HG03039 (cell line): ENCODE results near the gene RNF38.
"Not testable (repeated sequence)": the region's sequence is repeated elsewhere in the genome, so short reads cannot be mapped to it uniquely, and the experiment has no call there.

Experiments
- ATAC-seq: cut with Tn5 transposase; IDR thresholded peaks from one replicate; pipeline ENCODE4 v1.9.1; 2021; ENCODE audit warnings: mild to moderate bottlenecking, moderate library complexity; ENCODE audit not compliant: unreplicated experiment

RNF38 gene

GRCh38 chr9:36297798-36298197 lies 102.3 kb downstream of the RNF38 start:
- ATAC-seq, result no peak

GRCh38 chr9:36294996-36295395 lies 105.1 kb downstream of the RNF38 start:
- ATAC-seq, result not testable (repeated sequence)

GRCh38 chr9:36293918-36294317 lies 106.2 kb downstream of the RNF38 start:
- ATAC-seq, result no peak

GRCh38 chr9:36293171-36293570 lies 106.9 kb downstream of the RNF38 start:
- no peak for ATAC-seq

- ATAC-seq, result no peak
Observed at GRCh38 chr9:36292641-36293040, 107.4 kb downstream of the RNF38 start.

GRCh38 chr9:36290996-36291395 lies 109.1 kb downstream of the RNF38 start:
- no peak for ATAC-seq

GRCh38 chr9:36289836-36290435 lies 110.1 kb downstream of the RNF38 start:
- ATAC-seq, result no peak

- no peak for ATAC-seq
Observed at GRCh38 chr9:36288070-36288469, 112.0 kb downstream of the RNF38 start.
